Stimulated activated CD8-positive, alpha-beta memory T cell treated with anti-CD3 and anti-CD28 coated beads, Interleukin-15, amount 100 ng/mL, for 1 hour (primary cell): ENCODE results near the gene THEMIS.
"Not testable (repeated sequence)": the region's sequence is repeated elsewhere in the genome, so short reads cannot be mapped to it uniquely, and the experiment has no call there.

Source experiments
- DNase-seq: peaks from one replicate; pipeline ENCODE4 v3.0.0-alpha.2; 2020; ENCODE audit warnings: low read depth

THEMIS gene

DNA sequence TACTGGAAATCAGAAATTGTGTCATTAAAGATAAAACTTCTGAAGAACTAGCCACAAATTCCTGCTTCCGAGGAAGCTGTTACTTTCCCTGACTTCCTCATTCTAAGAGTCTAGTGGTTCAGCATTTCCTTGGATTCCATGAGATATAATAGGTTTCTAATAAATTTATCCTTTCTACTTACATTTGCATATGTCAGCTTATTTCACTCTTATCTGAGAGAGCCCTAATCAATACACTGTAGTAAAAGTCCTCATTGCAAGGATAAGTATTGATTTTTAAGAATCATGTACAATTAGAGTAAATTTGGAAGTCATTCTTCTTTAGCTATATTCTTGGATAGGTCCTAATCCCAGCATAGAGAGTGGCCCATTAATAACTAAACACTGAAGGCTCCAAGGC lies 16.9 kb upstream of the THEMIS start:
- no peak for DNase-seq

DNA sequence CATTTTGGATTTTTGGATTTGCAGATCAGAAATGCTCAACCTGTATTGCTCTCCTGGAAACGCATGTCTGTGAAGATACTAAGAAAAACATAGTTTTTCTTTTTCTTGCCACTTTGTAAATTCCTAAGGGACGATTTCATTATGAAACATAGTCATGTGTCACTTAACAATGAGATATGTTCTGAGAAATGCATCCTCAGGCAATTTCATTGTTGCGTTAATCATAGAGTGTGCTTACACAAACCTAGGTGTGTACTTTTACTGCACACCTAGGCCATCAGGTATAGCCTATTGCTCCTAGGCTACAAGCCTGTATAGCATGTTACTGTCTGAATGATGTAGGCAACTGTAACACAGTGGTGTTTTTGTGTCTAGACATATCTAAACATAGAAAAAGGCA lies 13.4 kb upstream of the THEMIS start:
- no peak for DNase-seq

DNA sequence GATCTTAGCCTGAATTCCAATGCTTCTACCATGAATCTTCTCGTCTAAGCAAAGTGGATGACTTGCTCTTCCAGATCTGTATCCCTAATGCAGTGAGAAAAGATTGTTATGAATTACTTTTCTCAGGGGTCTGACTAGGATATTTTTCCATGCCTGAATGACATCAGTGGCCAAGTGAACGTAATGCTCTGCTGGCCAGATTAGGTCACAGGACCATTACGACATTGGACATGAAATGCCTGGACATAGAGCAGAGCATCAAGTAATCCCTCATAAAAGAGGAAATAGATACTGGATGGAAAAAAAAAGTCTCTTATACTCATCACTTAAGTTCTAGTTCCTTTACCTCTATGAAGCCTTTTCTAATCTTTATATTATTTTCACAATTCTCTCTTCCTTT lies 12.1 kb upstream of the THEMIS start:
- no peak for DNase-seq

DNA sequence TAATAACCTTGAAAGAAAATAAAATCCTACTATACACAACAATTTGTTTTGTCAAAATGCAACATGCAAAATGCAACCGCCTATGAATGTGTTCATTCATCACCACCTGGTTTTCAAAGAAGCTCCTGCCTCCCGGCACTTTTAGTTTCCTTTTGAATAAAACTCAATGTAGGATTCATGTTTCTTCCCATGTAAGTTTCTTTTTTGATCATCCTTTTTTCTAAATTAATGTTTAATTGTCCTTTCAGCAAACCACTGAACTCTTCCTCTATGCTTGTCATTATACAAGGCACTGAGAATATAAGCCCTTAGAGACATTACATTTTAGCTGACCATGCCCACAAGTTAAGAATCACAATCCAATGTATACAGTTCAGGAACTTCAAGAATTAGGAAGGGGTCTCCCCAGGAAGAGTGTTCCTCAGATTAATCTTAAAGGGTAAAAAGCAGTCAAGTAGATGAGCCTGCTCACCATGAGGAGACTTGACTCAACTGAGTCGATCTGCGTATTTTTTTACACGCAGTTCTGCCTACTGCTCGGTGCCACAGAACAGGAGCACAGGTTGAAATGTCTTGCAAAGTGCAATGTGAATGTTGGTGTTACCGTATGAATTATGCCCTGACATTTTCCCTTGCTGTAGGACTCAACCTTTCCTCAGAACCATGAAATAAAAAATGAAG lies 7.2 kb upstream of the THEMIS start:
- no peak for DNase-seq

DNA sequence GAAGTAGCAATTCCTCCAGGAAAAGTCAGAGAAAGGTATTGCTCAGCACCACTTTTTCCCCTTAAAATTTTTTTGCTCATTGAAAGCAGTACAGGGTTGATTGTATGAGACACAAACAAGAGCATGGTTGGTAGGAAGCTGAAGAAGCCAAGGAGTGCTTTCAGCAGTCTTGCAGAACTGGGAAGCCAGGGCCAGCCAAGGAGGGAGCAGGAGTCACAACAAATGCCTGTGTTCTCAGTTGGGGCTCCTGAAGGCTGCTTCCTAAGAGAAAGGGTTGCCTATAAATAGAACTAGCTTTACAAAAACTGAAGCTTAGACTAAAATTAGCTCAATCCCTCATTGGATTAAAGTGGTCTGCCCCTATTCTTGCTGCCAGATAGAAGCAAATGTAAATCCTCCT lies 3.3 kb upstream of the THEMIS start:
- no peak for DNase-seq

DNA sequence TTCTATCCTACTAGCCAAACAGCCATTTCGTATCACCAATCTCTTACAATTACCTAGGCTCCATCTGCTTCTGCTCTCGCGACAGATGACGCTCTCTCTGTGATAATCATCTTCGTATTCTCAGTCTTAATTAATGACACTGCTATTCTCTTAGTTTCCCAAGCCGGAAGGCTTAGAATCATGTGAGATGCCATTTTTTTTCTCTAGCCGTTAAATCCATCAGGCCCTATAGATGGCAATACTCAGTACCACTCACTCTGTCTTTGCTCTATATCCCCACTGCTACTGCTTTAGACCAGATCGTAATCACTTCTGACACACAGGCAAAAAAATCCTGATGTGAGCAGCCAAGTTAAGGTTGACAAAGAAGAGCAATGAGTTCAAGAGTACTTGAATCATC lies 2.1 kb upstream of the THEMIS start:
- DNase-seq, result no peak

DNA sequence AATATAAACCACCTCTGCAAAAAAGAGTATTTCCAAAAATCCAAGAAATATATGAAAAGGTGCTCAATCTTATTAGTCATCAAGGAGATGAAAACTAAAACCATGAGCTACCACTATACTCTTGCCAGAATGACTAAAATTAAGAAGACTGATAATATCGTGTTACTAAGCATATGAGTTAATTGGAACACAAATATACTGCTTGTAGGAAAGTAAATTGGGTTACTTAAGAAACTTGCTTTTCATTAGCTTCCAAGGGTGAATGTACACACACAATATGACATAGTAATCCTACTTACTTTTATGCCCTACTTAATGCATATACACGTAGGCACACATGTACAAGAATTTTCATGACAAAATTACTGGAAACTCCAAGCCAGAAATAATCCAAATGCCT lies 3.4 kb downstream of the THEMIS start:
- no peak for DNase-seq

DNA sequence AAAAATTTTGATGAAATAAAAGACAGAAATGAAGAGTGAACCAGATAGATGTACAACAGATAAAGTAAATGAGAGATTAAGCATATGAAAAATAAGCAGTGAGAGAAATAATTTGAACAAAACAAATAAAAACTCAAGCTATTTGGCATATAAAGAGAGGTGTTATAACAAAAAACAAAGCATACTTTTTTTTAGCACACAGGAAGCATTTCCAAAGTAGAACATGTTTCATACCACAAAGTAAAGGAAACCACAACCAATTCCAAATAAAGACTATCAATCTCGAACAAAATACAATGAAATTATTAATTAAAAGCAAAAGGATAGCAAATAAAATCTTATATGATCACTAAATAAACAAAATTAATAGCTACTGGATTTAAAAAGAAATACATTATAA lies 6.8 kb downstream of the THEMIS start:
- no peak for DNase-seq

DNA sequence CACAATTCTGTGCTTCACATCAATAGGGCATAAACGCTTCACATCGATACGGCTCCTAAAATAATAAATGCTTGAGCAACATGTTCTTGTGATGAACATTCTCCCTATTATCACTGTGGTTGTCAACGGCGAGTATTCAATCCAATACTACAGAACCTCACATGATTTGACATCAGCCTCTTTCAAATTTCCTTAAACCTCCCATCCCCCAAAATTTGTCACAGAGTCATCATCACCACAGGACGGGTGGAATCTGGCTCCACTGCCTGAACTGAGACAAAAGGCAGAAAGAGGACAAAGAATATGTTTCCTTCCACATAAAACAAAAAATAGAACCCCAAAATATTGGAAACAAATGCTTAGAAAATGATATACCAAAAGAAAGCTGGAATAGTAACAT lies 7.3 kb downstream of the THEMIS start:
- no peak for DNase-seq

DNA sequence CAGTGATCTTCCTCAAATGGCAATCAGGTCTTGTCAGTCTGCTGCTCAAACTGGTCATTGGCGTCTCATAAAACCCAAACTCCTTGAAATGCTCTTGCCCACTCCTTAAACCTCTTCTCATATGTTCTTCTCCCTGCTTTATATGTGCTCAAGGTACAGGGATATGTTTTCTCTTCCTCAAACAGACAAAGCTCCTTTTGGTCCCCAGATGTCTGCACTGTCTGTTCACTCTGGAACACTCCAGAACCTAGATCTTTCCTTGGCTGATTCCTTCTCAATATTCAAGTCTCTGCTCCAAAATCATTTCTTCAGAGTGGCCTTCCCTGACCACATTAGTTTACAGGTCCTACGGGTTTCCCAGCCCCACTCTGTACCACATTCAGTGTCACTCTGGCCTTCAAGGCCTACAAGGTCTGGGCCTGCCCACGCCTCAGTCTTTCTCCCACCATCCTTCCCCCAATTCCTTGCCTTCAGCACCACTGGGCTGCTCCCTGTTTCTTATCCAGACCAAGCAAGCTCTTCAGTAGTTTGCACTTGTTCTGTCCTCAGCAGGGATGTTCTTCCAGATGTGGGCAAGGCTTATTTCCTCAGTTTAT lies 9.0 kb downstream of the THEMIS start:
- DNase-seq, result no peak

DNA sequence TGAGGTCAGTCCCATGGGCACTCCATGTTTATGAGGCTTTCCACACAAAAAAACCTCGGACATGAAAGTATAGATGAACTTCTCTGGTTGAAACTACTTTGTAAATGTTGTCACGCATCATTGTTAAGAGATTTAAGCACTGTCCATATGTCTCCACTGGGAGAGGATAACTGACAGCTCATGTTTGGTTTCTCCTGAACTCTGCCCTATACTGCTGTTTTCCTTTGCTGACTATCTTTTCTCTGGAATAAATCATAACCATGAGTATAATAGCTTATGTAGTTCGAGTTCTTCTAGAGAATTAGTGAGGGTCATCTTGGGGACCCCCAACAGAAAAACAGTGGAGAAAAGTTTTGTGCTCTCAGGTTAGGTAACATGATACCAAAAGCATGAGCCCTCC lies 14.3 kb downstream of the THEMIS start:
- DNase-seq, result no peak

DNA sequence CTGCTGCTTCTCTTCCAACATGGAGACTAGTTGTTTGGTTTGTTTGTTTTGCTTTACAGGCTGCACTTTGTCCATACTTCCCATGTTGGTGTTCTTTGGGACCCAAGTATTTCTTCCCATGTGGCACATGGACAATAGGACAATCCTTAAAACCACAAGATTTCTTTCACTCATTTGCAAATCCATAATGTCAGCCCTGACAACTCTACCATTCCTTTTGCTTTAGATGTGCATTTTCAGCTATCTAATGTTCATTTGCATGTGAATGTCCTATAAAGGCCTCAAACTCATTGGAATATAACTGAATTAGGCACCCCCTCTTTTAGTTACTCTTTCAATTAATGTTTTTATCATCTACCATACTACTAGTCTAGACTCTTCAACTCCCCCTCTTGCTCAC lies 16.7 kb downstream of the THEMIS start:
- DNase-seq, result no peak

DNA sequence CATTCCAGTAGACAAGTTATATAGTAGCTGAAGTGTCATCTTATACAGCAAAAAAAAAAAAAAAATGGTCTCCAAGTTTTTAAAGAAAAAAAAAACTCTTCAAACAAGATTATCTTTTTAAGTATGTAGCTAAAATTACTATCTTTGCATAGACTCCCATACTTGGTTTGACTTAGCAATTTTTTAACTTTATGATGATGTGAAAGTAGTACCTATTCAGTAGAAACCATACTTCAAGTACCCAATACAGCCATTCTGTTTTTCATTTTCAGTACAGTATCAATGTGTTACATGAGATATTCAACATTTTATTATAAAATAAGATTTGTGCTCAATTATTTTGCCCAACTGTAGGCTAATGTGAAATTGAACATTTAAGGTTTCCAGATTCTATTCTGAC lies 18.9 kb downstream of the THEMIS start:
- DNase-seq, result not testable (repeated sequence)

DNA sequence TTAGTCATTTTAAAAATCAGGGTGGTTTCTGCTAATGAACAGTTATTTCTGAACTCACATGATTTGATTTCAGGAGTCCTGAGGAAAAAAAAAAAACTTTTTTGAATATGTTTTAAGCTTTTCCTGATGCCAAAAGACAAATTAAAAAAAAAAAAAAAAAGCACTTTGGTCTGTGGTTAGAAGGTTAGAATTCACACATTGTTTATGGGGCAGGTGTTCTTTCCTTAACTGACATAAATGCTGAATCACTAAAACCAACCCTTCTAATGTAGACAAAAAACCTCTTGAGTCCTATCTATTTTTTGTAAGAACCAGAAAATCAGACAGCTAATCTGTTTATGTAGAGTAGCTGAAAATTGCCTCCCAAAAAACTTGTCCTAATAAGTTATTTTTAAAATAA lies 20.4 kb downstream of the THEMIS start:
- DNase-seq, result no peak

DNA sequence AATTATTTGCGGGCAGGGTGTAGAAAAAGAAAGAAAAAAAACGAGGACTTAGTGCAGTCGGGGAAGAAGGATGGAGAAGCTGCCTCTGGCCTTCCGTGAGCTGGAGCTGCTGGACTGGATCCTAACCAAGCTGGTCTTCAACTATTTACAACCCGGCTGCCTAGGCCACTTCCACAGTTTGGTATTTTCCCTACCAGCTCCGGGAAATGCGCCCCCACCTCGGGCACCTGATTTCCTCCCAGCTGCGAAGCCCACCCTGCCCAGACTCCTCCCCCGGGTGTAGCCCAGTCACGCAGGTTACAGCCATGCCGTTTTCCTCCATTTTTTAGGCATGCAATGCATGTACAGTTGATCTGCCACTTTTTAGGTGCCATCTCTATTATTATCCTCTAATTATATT lies 21.2 kb downstream of the THEMIS start:
- DNase-seq, result no peak

DNA sequence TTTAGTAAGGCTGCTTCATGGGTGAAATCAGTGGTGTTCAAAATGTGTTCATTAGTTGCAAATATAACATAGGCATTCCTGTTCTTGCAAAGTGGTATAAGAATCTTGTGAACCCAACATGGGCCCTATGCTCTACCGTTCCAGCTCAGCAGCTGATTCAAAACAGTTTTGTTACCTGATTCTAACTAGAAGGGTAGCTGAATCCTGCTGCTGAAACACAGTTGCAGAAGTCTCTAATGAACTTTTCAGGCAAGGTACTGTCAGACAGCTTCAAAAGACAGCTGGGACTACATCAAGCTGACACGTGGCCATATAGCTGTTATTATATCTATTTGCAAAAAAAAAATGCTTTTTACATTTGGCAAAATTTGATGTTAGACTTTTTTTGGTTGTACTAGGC lies 22.7 kb downstream of the THEMIS start:
- no peak for DNase-seq

DNA sequence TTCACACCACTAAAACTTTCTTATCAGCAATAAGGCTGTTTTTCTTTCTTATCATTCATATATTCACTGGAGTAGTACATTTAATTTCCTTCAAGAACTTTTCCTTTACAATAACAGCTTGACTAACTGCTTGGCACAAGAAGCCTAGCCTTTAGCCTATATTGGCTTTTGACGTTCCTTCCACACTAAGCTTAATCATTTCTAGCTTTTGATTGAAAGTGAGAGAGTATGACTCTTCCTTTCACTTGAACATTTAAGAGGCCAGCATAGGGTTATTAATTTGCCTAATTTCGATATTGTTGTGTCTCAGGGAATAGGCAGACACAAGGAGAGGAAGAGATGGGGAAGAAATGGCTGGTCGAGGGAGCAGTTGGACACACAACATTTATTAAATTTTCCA lies 23.6 kb downstream of the THEMIS start:
- no peak for DNase-seq

DNA sequence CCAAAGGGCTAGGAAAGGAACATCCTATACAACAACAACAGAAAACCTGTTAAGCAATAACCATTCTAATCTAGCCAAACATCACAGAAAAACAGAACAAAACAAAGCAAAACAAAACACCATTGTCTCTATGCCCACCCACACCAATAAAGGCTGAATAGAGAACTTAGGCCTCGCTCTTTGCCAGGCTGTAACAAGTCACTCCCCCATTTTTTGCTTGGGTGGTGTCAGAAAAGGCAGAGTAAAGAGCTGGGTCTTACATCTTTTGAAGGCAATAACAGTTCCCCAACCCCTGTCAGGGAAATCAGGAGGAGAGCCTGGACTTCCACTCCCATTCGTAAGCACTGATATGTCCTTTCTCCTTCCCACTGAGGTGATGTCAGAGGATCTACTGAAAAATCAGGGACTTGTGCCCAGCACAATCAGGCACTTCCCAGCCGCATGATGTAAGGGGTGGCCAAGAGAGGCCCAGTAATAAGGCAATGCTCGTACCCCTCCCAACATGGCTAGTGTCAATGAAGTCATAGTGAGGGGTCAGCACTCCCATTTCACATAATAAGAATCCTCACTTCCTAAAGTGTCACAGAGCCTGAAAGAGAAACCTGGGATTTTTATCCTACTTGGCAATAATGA lies 31.0 kb downstream of the THEMIS start:
- no peak for DNase-seq

DNA sequence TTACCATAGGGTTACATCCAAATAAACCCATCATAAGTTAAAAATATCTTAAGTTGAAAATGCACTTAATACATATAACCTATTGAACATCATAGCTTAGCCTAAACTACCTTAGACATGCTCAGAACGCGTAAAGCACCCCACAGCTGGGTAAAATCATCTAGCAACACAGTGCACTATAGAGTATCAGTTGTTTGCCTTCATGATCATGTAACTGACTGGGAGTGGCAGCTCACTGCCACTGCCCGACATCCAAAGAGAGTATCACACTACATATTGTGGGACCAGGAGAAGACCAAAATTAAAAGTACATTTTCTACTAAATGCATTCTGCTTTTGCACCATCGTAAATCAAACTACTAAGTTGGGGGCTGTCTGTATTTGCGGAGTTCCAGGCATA lies 31.7 kb downstream of the THEMIS start:
- no peak for DNase-seq

DNA sequence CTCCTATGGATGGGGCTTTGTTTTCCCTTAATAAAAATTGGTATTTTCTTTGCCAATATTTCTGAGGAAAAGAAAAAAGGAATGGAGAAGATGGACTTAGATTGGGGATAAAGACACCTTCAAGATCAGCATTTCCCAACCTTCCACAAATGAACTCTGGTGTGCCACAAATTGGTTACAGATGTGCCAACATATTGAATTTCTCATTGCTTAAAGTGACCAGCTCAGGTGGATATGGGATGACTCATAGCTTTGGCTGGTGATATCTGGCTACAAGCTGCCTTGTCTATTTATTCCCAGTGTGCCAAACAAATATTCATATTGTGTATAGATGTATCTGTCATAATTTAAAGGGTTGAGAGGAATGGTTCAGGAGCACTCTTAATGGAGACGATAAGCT lies 32.5 kb downstream of the THEMIS start:
- no peak for DNase-seq

DNA sequence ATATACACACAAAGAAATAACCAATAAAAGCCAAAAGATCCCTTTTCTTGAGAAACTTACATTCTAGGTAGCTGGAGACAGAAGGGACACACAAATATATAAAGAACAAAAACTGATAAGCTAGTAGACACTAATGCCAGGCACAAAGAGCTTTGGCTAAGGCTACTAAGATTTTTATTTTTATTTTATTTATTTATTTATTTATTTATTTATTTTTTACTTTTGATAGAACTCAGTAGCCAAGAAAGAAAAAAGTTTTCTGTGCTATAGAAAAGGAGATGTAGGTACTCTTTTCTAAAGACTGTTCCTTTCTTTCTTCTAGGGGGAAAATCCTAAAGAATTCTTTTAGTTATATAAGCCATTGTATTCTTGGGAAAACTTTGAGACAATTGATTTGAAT lies 34.1 kb downstream of the THEMIS start:
- no peak for DNase-seq

DNA sequence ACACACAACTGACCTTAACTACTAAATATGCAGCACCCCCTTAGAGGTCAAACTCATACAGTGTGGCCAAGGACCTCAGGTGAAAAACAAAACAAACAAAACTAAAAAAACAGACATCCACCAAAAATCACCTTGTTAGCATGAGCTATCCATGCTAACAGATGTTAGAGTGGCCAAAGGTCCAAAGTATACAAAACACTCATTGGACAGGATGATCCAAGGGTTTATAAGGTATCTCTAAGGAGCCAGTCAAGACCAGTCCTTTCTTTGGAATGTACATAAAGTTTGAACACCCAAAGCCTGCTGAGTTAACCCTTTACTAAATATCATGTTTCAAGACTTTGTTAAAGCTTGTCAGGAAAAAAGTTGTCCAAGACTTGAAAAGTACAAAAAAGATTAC lies 35.8 kb downstream of the THEMIS start:
- DNase-seq, result no peak

DNA sequence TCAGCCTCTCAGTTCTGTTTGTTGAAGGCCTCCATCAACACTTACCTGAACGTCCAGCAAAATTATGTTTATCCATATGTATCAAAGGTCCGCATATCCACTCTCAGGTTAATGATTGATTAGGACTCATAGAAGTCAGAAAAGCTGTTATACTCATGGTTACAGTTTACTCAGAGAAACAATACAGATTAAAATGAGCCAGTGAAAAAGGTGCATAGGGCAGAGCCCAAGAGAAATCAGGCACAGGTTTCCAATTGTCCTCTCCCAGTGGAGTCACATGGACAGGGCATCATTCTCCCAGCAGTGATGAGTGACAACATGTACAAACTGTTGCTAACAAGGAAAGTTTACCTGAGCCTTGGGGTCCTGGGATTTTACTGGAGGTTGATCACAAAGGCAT lies 36.2 kb downstream of the THEMIS start:
- no peak for DNase-seq

DNA sequence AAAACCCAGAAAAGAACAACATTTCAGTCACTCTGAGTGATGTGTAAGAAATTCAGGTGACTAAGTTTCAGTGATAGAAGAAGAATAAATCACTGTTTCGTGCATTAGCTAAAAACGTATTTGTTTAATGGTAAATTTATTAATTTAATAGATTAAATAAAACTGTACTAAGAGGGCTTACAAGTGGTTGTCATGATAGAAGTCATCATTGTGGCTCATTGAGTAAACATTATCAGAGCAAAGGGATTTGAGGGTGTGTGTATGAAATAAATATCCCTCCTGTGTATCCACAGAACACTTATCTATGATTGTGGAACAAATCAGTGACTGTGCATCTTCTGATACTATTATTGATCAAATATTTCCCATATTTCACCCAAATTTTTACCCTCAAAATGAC lies 40.1 kb downstream of the THEMIS start:
- no peak for DNase-seq
